Osteocyte (in vitro differentiated cells): ENCODE results near the gene CARNS1. TPM values are rescaled to one million over a fixed set of nuclear protein-coding genes. Genes with fewer than 3 reads are reported as not detected.
A peak's percentile ranks its signal among the peaks of the same experiment; 100 is the strongest.

Experiments
- DNase-seq: peaks from one replicate; pipeline ENCODE4 v3.0.0; 2021; ENCODE audit warnings: mixed read lengths; ENCODE audit not compliant: unreplicated experiment; ENCODE audit errors: extremely low spot score
- H3K27ac Mint-ChIP-seq: one replicate; pipeline ENCODE4 v1.8.0; 2021; ENCODE audit warnings: mild to moderate bottlenecking, mixed read lengths; ENCODE audit not compliant: unreplicated experiment
- H3K27me3 Mint-ChIP-seq: one replicate; pipeline ENCODE4 v1.8.0; 2021; ENCODE audit warnings: mixed read lengths; ENCODE audit not compliant: unreplicated experiment
- H3K36me3 Mint-ChIP-seq: one replicate; pipeline ENCODE4 v1.8.0; 2021; ENCODE audit warnings: mixed read lengths; ENCODE audit not compliant: unreplicated experiment
- H3K4me1 Mint-ChIP-seq: one replicate; pipeline ENCODE4 v1.8.0; 2021; ENCODE audit warnings: mixed read lengths; ENCODE audit not compliant: unreplicated experiment
- H3K4me3 Mint-ChIP-seq: one replicate; pipeline ENCODE4 v1.8.0; 2021; ENCODE audit warnings: mild to moderate bottlenecking, moderate library complexity, mixed read lengths; ENCODE audit not compliant: unreplicated experiment
- H3K9me3 Mint-ChIP-seq: one replicate; pipeline ENCODE4 v1.8.0; 2021; ENCODE audit warnings: mixed read lengths; ENCODE audit not compliant: unreplicated experiment
- CTCF ChIP-seq: fragments of 200-600 bp; sonication (generic); IDR thresholded peaks from 2 replicates; pipeline ENCODE4 v1.5.0; 2021; ENCODE audit warnings: antibody characterized with exemption, mild to moderate bottlenecking, moderate library complexity
- total RNA-seq: library from RNA; stranded (reverse); gene quantifications from 2 replicates; pipeline ENCODE4 v1.2.1, GENCODE V29; 2021

CARNS1 gene
- total RNA-seq, 1 donor from 2014 or later: 0.27 TPM

GRCh38 chr11:67373648-67374570, 41.6 kb upstream of the CARNS1 start:
- H3K4me1 Mint-ChIP-seq: peaks cover 55% of the 10 kb centered on the region
- H3K27ac Mint-ChIP-seq: peak overlapping the region; percentile 98
- peak; percentile 55 for TF ChIP-seq CTCF
- peak overlapping the region; percentile 87 for H3K4me3 Mint-ChIP-seq
- no peaks in the 10 kb centered on the region for H3K36me3 Mint-ChIP-seq
- no peaks in the 10 kb centered on the region for H3K9me3 Mint-ChIP-seq
- peak; percentile 93 for DNase-seq
- no peaks in the 10 kb centered on the region for H3K27me3 Mint-ChIP-seq

DNA sequence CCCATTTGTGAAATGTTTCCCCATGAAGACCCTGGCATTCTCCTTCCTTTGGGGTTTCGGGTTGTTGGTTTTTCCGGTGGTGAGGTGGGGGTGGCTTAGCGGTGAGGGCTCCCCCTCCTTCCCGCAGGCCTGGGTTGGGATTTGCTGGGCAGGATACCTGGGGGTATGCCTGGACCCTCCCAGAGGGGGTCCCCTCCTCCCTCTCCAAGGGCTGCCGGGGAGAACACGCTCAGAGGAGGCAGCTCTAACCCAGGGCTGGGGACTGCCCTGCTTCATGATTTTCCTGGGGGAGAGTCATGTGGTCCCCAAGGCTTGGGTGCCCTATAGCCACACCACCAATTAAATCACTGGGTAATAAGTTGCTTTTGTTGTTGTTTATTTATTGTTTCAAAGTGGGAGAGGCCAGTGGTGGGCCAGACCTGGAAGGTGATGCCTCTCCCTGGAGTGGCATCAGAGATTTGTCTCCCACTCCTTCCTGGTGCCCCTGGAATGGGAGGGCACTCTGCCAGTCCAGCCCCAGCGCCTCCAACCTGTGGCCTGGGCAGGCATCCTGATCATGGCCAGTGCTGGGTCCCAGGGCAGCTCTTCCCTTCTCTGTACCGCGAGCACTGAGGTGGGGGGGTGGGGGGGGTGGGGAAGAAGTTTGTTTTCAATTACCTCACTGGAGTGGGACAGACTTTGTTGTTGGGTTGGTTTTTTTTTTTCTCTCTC, 40.8 kb upstream of the CARNS1 start:
- H3K4me3 Mint-ChIP-seq: peak overlapping the region; percentile 87
- H3K27me3 Mint-ChIP-seq: no peaks in the 10 kb centered on the region
- TF ChIP-seq CTCF: no peak
- no peaks in the 10 kb centered on the region for H3K9me3 Mint-ChIP-seq
- peak overlapping the region; percentile 98 for H3K27ac Mint-ChIP-seq
- H3K4me1 Mint-ChIP-seq: peaks cover 59% of the 10 kb centered on the region
- H3K36me3 Mint-ChIP-seq: no peaks in the 10 kb centered on the region
- no peak for DNase-seq

DNA sequence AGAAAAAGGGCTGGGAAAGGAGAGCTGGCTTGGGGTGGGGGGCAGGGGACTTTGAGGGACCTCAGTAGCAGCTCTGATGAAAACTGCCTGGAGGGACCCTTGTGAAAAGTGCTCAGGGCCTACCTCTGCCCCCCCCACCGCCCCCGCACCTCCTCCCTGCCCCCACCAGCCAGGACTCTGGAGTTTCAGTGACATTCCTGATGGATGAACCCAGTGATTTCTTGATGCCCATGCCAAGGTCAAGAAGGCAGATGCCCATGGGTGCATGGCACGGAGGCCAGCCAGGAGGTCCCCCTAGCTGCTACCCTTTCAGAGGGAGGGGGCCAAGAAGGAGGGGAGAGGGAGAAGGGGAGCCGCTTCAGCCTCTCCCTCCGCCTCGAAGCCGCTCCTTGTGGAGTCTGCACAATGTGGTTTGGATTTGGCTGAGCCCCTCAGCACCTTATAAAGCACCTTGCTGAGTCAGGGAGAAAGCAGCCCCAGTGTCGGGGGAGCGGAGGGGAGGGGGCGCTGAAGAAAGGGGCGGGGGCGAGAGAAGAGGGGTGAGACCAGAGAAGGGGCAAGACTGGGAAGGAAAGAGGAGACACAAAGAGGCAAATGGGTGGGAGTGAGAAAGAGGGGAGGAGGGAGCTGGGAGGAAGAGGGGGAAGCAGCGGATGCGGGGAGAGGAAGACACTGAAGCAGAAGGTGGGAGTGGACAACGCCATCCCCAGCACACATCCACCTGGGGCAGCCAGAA, 40.0 kb upstream of the CARNS1 start:
- no peak for TF ChIP-seq CTCF
- H3K27me3 Mint-ChIP-seq: no peaks in the 10 kb centered on the region
- DNase-seq: no peak
- H3K36me3 Mint-ChIP-seq: no peaks in the 10 kb centered on the region
- H3K9me3 Mint-ChIP-seq: no peaks in the 10 kb centered on the region
- H3K27ac Mint-ChIP-seq: peak overlapping the region; percentile 98
- peaks cover 55% of the 10 kb centered on the region for H3K4me1 Mint-ChIP-seq
- H3K4me3 Mint-ChIP-seq: no peak overlapping the region

- Mint-ChIP-seq H3K27ac (no peak overlapping the region), H3K4me3 (no peak overlapping the region), H3K4me1 (peaks cover 47% of the 10 kb centered on the region), H3K9me3 (no peaks in the 10 kb centered on the region), H3K36me3 (no peaks in the 10 kb centered on the region), H3K27me3 (no peaks in the 10 kb centered on the region)
- DNase-seq: no peak
- TF ChIP-seq CTCF: no peak
Observed at GRCh38 chr11:67376063-67376820, 39.2 kb upstream of the CARNS1 start.
